HUDEP-2 (cell line): ENCODE results near the gene KCNH1.

Experiments used
- DNase-seq, 76 experiments: peaks; one replicate each; lab custom pipeline; 2025; ENCODE audit not compliant: unreplicated experiment in 76 of 76; lab: John Stamatoyannopoulos, UW

KCNH1 gene

GRCh38 chr1:211133836-211134669 is at the start of gene KCNH1:
KCNH1 (minus strand) TSS chr1:211134148; CDS start chr1:211133945, 203 bp downstream.
- DNase-seq, result peak in 71 of 76 experiments; percentile 10 to 84 (median 60)

GRCh38 chr1:211182746-211183145 is 48.8 kb upstream of the KCNH1 start:
- DNase-seq, result no peak

GRCh38 chr1:211174375-211174774 is 40.4 kb upstream of the KCNH1 start:
- DNase-seq, result no peak

- DNase-seq, result no peak
Measured at GRCh38 chr1:211172657-211173056, 38.7 kb upstream of the KCNH1 start.

- DNase-seq, result no peak
Measured at GRCh38 chr1:211169353-211169752, 35.4 kb upstream of the KCNH1 start.

- no peak for DNase-seq
Measured at GRCh38 chr1:211158866-211159265, 24.9 kb upstream of the KCNH1 start.

- DNase-seq, result no peak
Measured at GRCh38 chr1:211155040-211155439, 21.1 kb upstream of the KCNH1 start.

GRCh38 chr1:211153932-211154331 is 20.0 kb upstream of the KCNH1 start:
- no peak for DNase-seq

- no peak for DNase-seq
Measured at GRCh38 chr1:211148366-211148765, 14.4 kb upstream of the KCNH1 start.

DNA sequence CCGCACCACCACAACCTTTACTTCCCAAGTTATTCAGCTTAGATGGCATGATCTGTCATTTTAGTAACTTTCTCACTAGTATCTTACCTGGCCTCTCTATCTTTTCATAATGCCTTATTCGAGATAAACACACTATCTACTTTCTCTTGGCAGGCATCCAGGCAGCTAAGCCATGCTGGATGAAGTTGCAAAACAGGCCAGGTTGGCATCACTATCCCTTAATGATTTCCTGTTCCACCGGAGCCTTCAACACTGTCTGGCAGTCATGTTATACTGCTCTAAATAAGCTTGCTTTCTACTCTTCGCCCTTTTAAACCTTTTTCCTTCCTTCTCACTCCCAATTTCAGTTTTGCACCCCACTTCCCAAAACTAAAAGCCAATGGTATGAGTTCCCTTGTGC is 12.0 kb upstream of the KCNH1 start:
- DNase-seq, result peak in 1 of 76 experiments; percentile 1

GRCh38 chr1:211135342-211135950 is 1.5 kb upstream of the KCNH1 start:
- DNase-seq, result peak in 14 of 76 experiments; percentile 1 to 47 (median 14)

- no peak for DNase-seq
Measured at GRCh38 chr1:211133393-211133835, 534 bp downstream of the KCNH1 start.

DNA sequence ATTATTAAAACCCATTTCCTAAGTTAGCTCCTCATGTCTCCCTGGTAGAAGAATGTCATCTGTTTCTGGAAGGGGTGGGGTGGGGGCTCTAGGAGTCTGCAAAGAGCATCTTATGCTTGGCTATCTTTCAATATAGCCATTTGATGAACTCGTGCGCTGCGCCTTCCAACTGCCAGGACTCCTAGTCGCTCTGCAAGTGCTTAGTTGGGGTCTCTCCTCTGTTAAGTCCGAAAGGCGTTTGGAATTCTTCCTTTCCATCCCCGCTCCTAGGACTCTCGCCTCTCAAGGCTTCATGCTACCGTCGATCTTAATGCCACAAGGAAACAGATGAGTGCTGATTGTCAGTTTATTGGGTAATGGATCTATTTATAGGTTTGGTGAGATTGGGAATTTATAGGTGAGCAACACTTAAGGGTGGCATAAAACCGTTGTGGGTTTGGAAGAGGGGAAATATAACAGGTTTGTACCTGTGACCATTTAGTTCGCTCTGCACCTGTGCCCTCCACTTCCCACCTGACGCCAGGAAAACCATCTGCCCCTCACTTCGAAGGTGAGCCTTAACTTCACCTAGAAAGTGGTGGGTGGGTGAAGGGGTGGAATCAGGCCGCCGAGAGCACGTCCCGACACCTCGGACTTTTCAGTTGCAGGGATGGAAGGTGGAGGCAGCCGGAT is 1.1 kb downstream of the KCNH1 start:
- no peak for DNase-seq

DNA sequence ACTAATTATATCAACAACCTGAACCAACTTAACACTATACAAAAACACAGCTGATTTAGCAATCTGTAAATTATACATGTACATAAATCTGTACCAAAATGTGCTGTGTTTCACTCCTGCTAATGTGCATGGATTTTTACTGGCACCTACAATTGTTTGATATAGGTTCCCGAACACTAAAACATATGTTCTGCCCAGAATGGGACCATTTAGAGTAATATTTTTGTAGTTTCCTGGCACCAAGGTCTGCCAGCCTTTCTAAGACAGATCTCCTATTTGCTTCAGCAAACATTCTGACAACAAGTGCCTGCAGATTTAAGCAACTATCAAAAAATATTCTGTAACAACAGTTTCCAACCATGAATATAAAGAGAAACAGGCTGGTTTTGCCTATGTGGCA is 4.2 kb downstream of the KCNH1 start:
- DNase-seq, result no peak

DNA sequence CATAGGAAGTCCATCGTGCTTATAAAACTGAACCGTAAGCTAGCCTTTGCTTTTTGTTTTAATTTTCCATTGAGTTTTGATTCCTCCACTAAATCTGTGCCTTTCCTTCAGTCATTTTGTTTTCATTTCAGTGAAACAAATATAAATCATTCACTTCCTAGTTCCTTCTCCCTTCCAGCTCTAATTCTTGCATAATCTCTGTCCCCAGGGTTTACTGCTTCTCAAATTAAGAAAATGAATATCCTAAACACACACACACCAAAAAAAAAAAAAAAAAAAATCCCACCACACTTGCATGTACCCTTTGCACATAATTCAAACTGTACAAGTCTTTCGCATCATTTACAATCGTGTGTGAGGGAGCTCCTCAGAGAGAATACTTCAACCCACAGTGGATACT is 6.8 kb downstream of the KCNH1 start:
- no peak for DNase-seq

DNA sequence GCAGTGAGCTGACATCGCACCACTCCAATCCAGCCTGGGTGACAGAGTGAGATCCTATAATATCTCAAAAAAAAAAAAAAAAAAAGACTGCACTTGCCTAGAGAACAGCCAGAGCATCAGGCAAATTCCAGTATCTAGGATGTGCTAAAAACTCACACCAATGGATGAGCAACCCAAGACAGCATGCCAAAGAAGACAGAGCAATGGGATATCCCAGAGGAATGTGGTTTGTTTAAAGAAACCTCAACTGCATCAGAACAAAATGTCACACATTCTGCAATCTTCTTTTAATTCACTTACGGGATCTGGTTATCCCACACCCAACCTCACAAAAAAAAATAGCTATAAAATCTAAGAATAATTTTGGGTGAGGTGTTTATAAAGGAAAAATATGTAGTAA is 7.3 kb downstream of the KCNH1 start:
- DNase-seq, result no peak

DNA sequence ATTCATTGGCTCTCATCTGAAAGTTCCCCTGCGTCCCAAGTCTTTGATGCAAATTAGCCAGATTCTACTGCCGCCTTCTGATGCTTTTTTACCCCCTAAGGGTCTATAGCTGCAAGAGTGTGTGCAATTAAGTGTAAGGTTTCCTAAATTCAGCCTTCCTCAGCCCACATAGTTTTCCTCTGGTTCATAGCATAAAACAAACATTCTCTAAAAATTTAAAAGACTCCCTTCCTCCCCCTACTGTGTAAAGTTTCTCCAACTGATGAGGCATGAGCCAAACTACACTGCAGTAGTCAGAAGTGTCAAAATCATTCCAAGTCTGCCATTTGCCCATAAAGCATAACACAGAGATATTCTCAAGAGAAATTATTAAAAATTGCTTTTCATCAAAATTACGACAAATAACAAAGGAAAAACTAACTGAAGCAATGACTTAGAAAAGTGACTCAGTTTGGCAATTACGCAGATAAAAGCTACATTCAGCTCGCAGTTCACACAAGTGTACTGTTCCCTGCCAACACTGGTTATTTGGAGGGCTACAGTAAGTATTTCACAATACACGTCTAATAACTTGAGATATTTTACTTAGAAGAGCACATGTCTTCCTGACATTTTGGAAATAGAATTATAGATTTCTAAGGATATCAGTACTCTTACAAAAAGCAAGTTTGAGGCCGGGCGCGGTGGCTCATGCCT is 15.4 kb downstream of the KCNH1 start:
- DNase-seq, result no peak

GRCh38 chr1:211114446-211114845 is 19.5 kb downstream of the KCNH1 start:
- DNase-seq, result no peak

DNA sequence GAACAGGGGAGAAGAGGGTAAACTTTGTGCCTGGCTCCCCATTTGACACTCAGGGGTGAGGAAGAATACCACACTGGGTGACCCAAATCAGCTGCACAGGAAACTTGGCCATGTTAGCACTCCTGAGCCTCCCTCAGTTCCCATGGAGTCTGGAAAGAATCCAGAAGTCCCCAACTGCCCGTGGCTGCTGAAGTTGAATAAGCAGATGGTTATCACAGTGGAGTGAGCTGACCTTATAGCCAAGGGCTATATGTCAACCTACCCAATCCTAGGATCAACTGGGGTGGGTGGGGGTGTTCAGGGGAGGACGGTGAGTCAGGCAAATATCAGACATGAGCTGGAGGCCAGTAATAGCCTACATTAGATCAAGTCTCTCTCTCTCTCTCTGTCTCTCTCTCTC is 20.4 kb downstream of the KCNH1 start:
- no peak for DNase-seq

GRCh38 chr1:211111351-211111750 is 22.6 kb downstream of the KCNH1 start:
- DNase-seq, result no peak

GRCh38 chr1:211101481-211101880 is 32.5 kb downstream of the KCNH1 start:
- no peak for DNase-seq
